ENCODE data around the gene ITGAV.

Gene ITGAV

GRCh38 chr2:186688813-186689212 lies 99.0 kb downstream of the ITGAV start:
- Mint-ChIP-seq H3K4me3 (no peak overlapping the region), H3K4me1 (ENCODE audit: low read depth) (no peaks in the 10 kb centered on the region), H3K27ac (no peak overlapping the region), H3K27me3 (ENCODE audit: low read depth) (peaks cover 11% of the 10 kb centered on the region), H3K9me3 (peaks cover 14% of the 10 kb centered on the region), H3K36me3 (ENCODE audit: low read depth) (no peaks in the 10 kb centered on the region)
- no peak for DNase-seq (ENCODE audit: low spot score)

GRCh38 chr2:186690786-186691185 lies 100.9 kb downstream of the ITGAV start:
- H3K27ac Mint-ChIP-seq: no peak overlapping the region
- peaks cover 9% of the 10 kb centered on the region for H3K4me1 Mint-ChIP-seq (ENCODE audit: low read depth)
- no peak for DNase-seq (ENCODE audit: low spot score)
- H3K36me3 Mint-ChIP-seq (ENCODE audit: low read depth): no peaks in the 10 kb centered on the region
- H3K4me3 Mint-ChIP-seq: no peak overlapping the region
- H3K9me3 Mint-ChIP-seq: peaks cover 14% of the 10 kb centered on the region
- H3K27me3 Mint-ChIP-seq (ENCODE audit: low read depth): peaks cover 29% of the 10 kb centered on the region

GRCh38 chr2:186691231-186691630 lies 101.4 kb downstream of the ITGAV start:
- Mint-ChIP-seq H3K36me3 (ENCODE audit: low read depth) (no peaks in the 10 kb centered on the region), H3K9me3 (peaks cover 14% of the 10 kb centered on the region), H3K27ac (no peak overlapping the region), H3K27me3 (ENCODE audit: low read depth) (peaks cover 30% of the 10 kb centered on the region), H3K4me3 (no peak overlapping the region), H3K4me1 (ENCODE audit: low read depth) (peaks cover 9% of the 10 kb centered on the region)
- no peak for DNase-seq (ENCODE audit: low spot score)

- H3K4me3 Mint-ChIP-seq: no peak overlapping the region
- no peak for DNase-seq (ENCODE audit: low spot score)
- no peak overlapping the region for H3K27ac Mint-ChIP-seq
- peaks cover 9% of the 10 kb centered on the region for H3K4me1 Mint-ChIP-seq (ENCODE audit: low read depth)
- peaks cover 37% of the 10 kb centered on the region for H3K27me3 Mint-ChIP-seq (ENCODE audit: low read depth)
- H3K36me3 Mint-ChIP-seq (ENCODE audit: low read depth): no peaks in the 10 kb centered on the region
- H3K9me3 Mint-ChIP-seq: peaks cover 14% of the 10 kb centered on the region
Observed at GRCh38 chr2:186691900-186692299, 102.0 kb downstream of the ITGAV start.

GRCh38 chr2:186693446-186693832 lies 103.6 kb downstream of the ITGAV start:
- Mint-ChIP-seq H3K36me3 (ENCODE audit: low read depth) (no peaks in the 10 kb centered on the region), H3K27me3 (ENCODE audit: low read depth) (peaks cover 45% of the 10 kb centered on the region), H3K4me3 (peak overlapping the region; percentile 19), H3K27ac (no peak overlapping the region), H3K4me1 (ENCODE audit: low read depth) (peaks cover 9% of the 10 kb centered on the region), H3K9me3 (peaks cover 4% of the 10 kb centered on the region)
- DNase-seq (ENCODE audit: low spot score): no peak

GRCh38 chr2:186695081-186695756 lies 105.4 kb downstream of the ITGAV start:
- DNase-seq (ENCODE audit: low spot score): no peak
- Mint-ChIP-seq H3K36me3 (ENCODE audit: low read depth) (no peaks in the 10 kb centered on the region), H3K27me3 (ENCODE audit: low read depth) (peaks cover 58% of the 10 kb centered on the region), H3K27ac (no peak overlapping the region), H3K4me1 (ENCODE audit: low read depth) (peaks cover 9% of the 10 kb centered on the region), H3K9me3 (no peaks in the 10 kb centered on the region), H3K4me3 (peak overlapping the region; percentile 15)

GRCh38 chr2:186696290-186696689 lies 106.4 kb downstream of the ITGAV start:
- Mint-ChIP-seq H3K4me1 (ENCODE audit: low read depth) (peaks cover 9% of the 10 kb centered on the region), H3K27me3 (ENCODE audit: low read depth) (peaks cover 59% of the 10 kb centered on the region), H3K27ac (no peak overlapping the region), H3K9me3 (no peaks in the 10 kb centered on the region), H3K36me3 (ENCODE audit: low read depth) (no peaks in the 10 kb centered on the region), H3K4me3 (no peak overlapping the region)
- no peak for DNase-seq (ENCODE audit: low spot score)

- no peaks in the 10 kb centered on the region for H3K9me3 Mint-ChIP-seq
- H3K27ac Mint-ChIP-seq: no peak overlapping the region
- peaks cover 9% of the 10 kb centered on the region for H3K4me1 Mint-ChIP-seq (ENCODE audit: low read depth)
- H3K4me3 Mint-ChIP-seq: no peak overlapping the region
- DNase-seq (ENCODE audit: low spot score): no peak
- peaks cover 59% of the 10 kb centered on the region for H3K27me3 Mint-ChIP-seq (ENCODE audit: low read depth)
- H3K36me3 Mint-ChIP-seq (ENCODE audit: low read depth): no peaks in the 10 kb centered on the region
Observed at GRCh38 chr2:186696804-186697203, 106.9 kb downstream of the ITGAV start.

- Mint-ChIP-seq H3K9me3 (no peaks in the 10 kb centered on the region), H3K4me3 (no peak overlapping the region), H3K27me3 (ENCODE audit: low read depth) (peaks cover 57% of the 10 kb centered on the region), H3K27ac (no peak overlapping the region), H3K36me3 (ENCODE audit: low read depth) (no peaks in the 10 kb centered on the region), H3K4me1 (ENCODE audit: low read depth) (peaks cover 9% of the 10 kb centered on the region)
- no peak for DNase-seq (ENCODE audit: low spot score)
Observed at GRCh38 chr2:186697536-186697935, 107.7 kb downstream of the ITGAV start.

GRCh38 chr2:186699742-186700141 lies 109.9 kb downstream of the ITGAV start:
- Mint-ChIP-seq H3K36me3 (ENCODE audit: low read depth) (no peaks in the 10 kb centered on the region), H3K4me3 (no peak overlapping the region), H3K4me1 (ENCODE audit: low read depth) (peaks cover 6% of the 10 kb centered on the region), H3K9me3 (no peaks in the 10 kb centered on the region), H3K27me3 (ENCODE audit: low read depth) (peaks cover 41% of the 10 kb centered on the region), H3K27ac (no peak overlapping the region)
- no peak for DNase-seq (ENCODE audit: low spot score)

- Mint-ChIP-seq H3K27ac (no peak overlapping the region), H3K4me3 (no peak overlapping the region), H3K4me1 (ENCODE audit: low read depth) (no peaks in the 10 kb centered on the region), H3K27me3 (ENCODE audit: low read depth) (peaks cover 23% of the 10 kb centered on the region), H3K9me3 (no peaks in the 10 kb centered on the region), H3K36me3 (ENCODE audit: low read depth) (no peaks in the 10 kb centered on the region)
- DNase-seq (ENCODE audit: low spot score): no peak
Observed at GRCh38 chr2:186702006-186702405, 112.2 kb downstream of the ITGAV start.

- no peaks in the 10 kb centered on the region for H3K4me1 Mint-ChIP-seq (ENCODE audit: low read depth)
- H3K27me3 Mint-ChIP-seq (ENCODE audit: low read depth): peaks cover 18% of the 10 kb centered on the region
- H3K27ac Mint-ChIP-seq: no peak overlapping the region
- H3K9me3 Mint-ChIP-seq: no peaks in the 10 kb centered on the region
- no peak for DNase-seq (ENCODE audit: low spot score)
- no peak overlapping the region for H3K4me3 Mint-ChIP-seq
- H3K36me3 Mint-ChIP-seq (ENCODE audit: low read depth): no peaks in the 10 kb centered on the region
Observed at GRCh38 chr2:186702501-186702900, 112.6 kb downstream of the ITGAV start.

GRCh38 chr2:186704897-186705296 lies 115.0 kb downstream of the ITGAV start:
- H3K4me1 Mint-ChIP-seq (ENCODE audit: low read depth): no peaks in the 10 kb centered on the region
- H3K27ac Mint-ChIP-seq: no peak overlapping the region
- H3K36me3 Mint-ChIP-seq (ENCODE audit: low read depth): no peaks in the 10 kb centered on the region
- H3K9me3 Mint-ChIP-seq: no peaks in the 10 kb centered on the region
- no peak for DNase-seq (ENCODE audit: low spot score)
- peaks cover 6% of the 10 kb centered on the region for H3K27me3 Mint-ChIP-seq (ENCODE audit: low read depth)
- no peak overlapping the region for H3K4me3 Mint-ChIP-seq

- Mint-ChIP-seq H3K4me1 (ENCODE audit: low read depth) (no peaks in the 10 kb centered on the region), H3K4me3 (no peak overlapping the region), H3K27me3 (ENCODE audit: low read depth) (peaks cover 4% of the 10 kb centered on the region), H3K36me3 (ENCODE audit: low read depth) (no peaks in the 10 kb centered on the region), H3K9me3 (no peaks in the 10 kb centered on the region), H3K27ac (no peak overlapping the region)
- no peak for DNase-seq (ENCODE audit: low spot score)
Observed at GRCh38 chr2:186709529-186710450, 119.9 kb downstream of the ITGAV start.

Data from T-helper 2 cell treated with Interferon-gamma antibody and Interleukin-4, amounts not matched to agents 5 μg/mL and 100 μg/mL, for 36 hours (primary cell).